SK-N-SH treated with all-trans-retinoic acid at 6 μM for 48 hours (cell line): ENCODE data around the gene KIRREL2.

Source experiments
- BACH2 ChIP-seq: fragments of 250-450 bp; sonication (Bioruptor Pico); IDR thresholded peaks from 2 replicates; pipeline ENCODE4 v1.9.0; 2021; ENCODE audit warnings: mild to moderate bottlenecking, borderline replicate concordance
- CREB5 ChIP-seq: fragments of 250-450 bp; sonication (Bioruptor Pico); IDR thresholded peaks from 2 replicates; pipeline ENCODE4 v1.5.1; 2020; ENCODE audit warnings: low read depth, mild to moderate bottlenecking, moderate library complexity
- CSDC2 ChIP-seq: fragments of 250-450 bp; sonication (Bioruptor Pico); IDR thresholded peaks from 2 replicates; pipeline ENCODE4 v1.5.0; 2020; ENCODE audit warnings: mild to moderate bottlenecking, moderate library complexity
- ESRRG ChIP-seq: fragments of 250-450 bp; sonication (Bioruptor Pico); IDR thresholded peaks from 2 replicates; pipeline ENCODE4 v1.6.1; 2021; ENCODE audit warnings: mild to moderate bottlenecking
- GLIS3 ChIP-seq: fragments of 250-450 bp; sonication (Bioruptor Pico); IDR thresholded peaks from 2 replicates; pipeline ENCODE4 v1.5.0; 2020; ENCODE audit warnings: mild to moderate bottlenecking, moderate library complexity
- PATZ1 ChIP-seq: fragments of 250-450 bp; sonication (Bioruptor Pico); IDR thresholded peaks from 2 replicates; pipeline ENCODE4 v1.8.0; 2020; ENCODE audit warnings: mild to moderate bottlenecking, moderate library complexity, borderline replicate concordance
- POU6F1 ChIP-seq: fragments of 250-450 bp; sonication (Bioruptor Pico); IDR thresholded peaks from 2 replicates; pipeline ENCODE4 v1.8.0; 2021; ENCODE audit warnings: low read depth, mild to moderate bottlenecking, moderate library complexity, borderline replicate concordance
- RARB ChIP-seq: fragments of 250-450 bp; sonication (Bioruptor Pico); IDR thresholded peaks from 2 replicates; pipeline ENCODE4 v1.8.0; 2021; ENCODE audit warnings: mild to moderate bottlenecking, moderate library complexity
- ZFP3 ChIP-seq: fragments of 250-450 bp; sonication (Bioruptor Pico); IDR thresholded peaks from 2 replicates; pipeline ENCODE4 v1.5.0; 2020; ENCODE audit warnings: mild to moderate bottlenecking, moderate library complexity
- ZFP30 ChIP-seq: fragments of 450-650 bp; formaldehyde crosslinking; IDR thresholded peaks from 2 replicates; pipeline ENCODE4 v1.5.0; 2022; ENCODE audit warnings: mild to moderate bottlenecking, moderate library complexity
- ZNF565 ChIP-seq: fragments of 450-650 bp; formaldehyde crosslinking; conservative IDR thresholded peaks from 2 replicates; pipeline ENCODE4 v1.5.0; 2020; ENCODE audit warnings: low read depth, mild to moderate bottlenecking, moderate library complexity

- TF ChIP-seq ZFP3 (CRISPR knock-in tag) (no peak), ZFP30 (CRISPR knock-in tag) (no peak), GLIS3 (CRISPR knock-in tag) (no peak), PATZ1 (CRISPR knock-in tag) (no peak), CSDC2 (CRISPR knock-in tag) (no peak), POU6F1 (no peak), CREB5 (CRISPR knock-in tag) (no peak), ESRRG (no peak), BACH2 (CRISPR knock-in tag) (no peak), RARB (CRISPR knock-in tag) (no peak), ZNF565 (CRISPR knock-in tag) (no peak)
Measured at GRCh38 chr19:35847911-35848310, 8.8 kb upstream of the KIRREL2 start.
